ENCODE data around the gene RIMBP2. TPM values are rescaled to one million over a fixed set of nuclear protein-coding genes. Genes with fewer than 3 reads are reported as not detected.
A peak's percentile ranks its signal among the peaks of the same experiment; 100 is the strongest.

Gene RIMBP2
- polyA plus RNA-seq, 4 donors: 11.6 to 17.8 (median 15.1) TPM

- peak in 1 of 4 donors; percentile 43 for DNase-seq (ENCODE audit: low read depth in 4 of 4, low spot score in 3 of 4)
Measured at GRCh38 chr12:130639476-130640424, 76.3 kb downstream of the RIMBP2 start.

GRCh38 chr12:130636370-130636769, 79.7 kb downstream of the RIMBP2 start:
- DNase-seq (ENCODE audit: low read depth in 4 of 4, low spot score in 3 of 4): no peak

GRCh38 chr12:130634866-130635265, 81.2 kb downstream of the RIMBP2 start:
- no peak for DNase-seq (ENCODE audit: low read depth in 4 of 4, low spot score in 3 of 4)

GRCh38 chr12:130633771-130634170, 82.3 kb downstream of the RIMBP2 start:
- peak in 2 of 4 donors; percentile 56 to 67 for DNase-seq (ENCODE audit: low read depth in 4 of 4, low spot score in 3 of 4)

- DNase-seq (ENCODE audit: low read depth in 4 of 4, low spot score in 3 of 4): peak in 1 of 4 donors; percentile 42
Measured at GRCh38 chr12:130632642-130633041, 83.5 kb downstream of the RIMBP2 start.

- no peak for DNase-seq (ENCODE audit: low read depth in 4 of 4, low spot score in 3 of 4)
Measured at GRCh38 chr12:130628304-130628703, 87.8 kb downstream of the RIMBP2 start.

GRCh38 chr12:130627175-130627574, 88.9 kb downstream of the RIMBP2 start:
- no peak for DNase-seq (ENCODE audit: low read depth in 4 of 4, low spot score in 3 of 4)

GRCh38 chr12:130626601-130627000, 89.5 kb downstream of the RIMBP2 start:
- no peak for DNase-seq (ENCODE audit: low read depth in 4 of 4, low spot score in 3 of 4)

- no peak for DNase-seq (ENCODE audit: low read depth in 4 of 4, low spot score in 3 of 4)
Measured at GRCh38 chr12:130625201-130625600, 90.9 kb downstream of the RIMBP2 start.

- no peak for DNase-seq (ENCODE audit: low read depth in 4 of 4, low spot score in 3 of 4)
Measured at GRCh38 chr12:130622803-130623202, 93.3 kb downstream of the RIMBP2 start.

- no peak for DNase-seq (ENCODE audit: low read depth in 4 of 4, low spot score in 3 of 4)
Measured at GRCh38 chr12:130621696-130622298, 94.3 kb downstream of the RIMBP2 start.

- DNase-seq (ENCODE audit: low read depth in 4 of 4, low spot score in 3 of 4): no peak
Measured at GRCh38 chr12:130620756-130621155, 95.3 kb downstream of the RIMBP2 start.

- DNase-seq (ENCODE audit: low read depth in 4 of 4, low spot score in 3 of 4): no peak
Measured at GRCh38 chr12:130620281-130620680, 95.8 kb downstream of the RIMBP2 start.

- no peak for DNase-seq (ENCODE audit: low read depth in 4 of 4, low spot score in 3 of 4)
Measured at GRCh38 chr12:130619385-130620001, 96.6 kb downstream of the RIMBP2 start.

GRCh38 chr12:130617219-130617618, 98.9 kb downstream of the RIMBP2 start:
- DNase-seq (ENCODE audit: low read depth in 4 of 4, low spot score in 3 of 4): no peak

GRCh38 chr12:130615861-130616345, 100.2 kb downstream of the RIMBP2 start:
- no peak for DNase-seq (ENCODE audit: low read depth in 4 of 4, low spot score in 3 of 4)

GRCh38 chr12:130614530-130614905, 101.6 kb downstream of the RIMBP2 start:
- no peak for DNase-seq (ENCODE audit: low read depth in 4 of 4, low spot score in 3 of 4)

GRCh38 chr12:130613831-130614529, 102.1 kb downstream of the RIMBP2 start:
- DNase-seq (ENCODE audit: low read depth in 4 of 4, low spot score in 3 of 4): no peak

- DNase-seq (ENCODE audit: low read depth in 4 of 4, low spot score in 3 of 4): no peak
Measured at GRCh38 chr12:130613131-130613530, 103.0 kb downstream of the RIMBP2 start.

- DNase-seq (ENCODE audit: low read depth in 4 of 4, low spot score in 3 of 4): no peak
Measured at GRCh38 chr12:130611026-130611905, 104.8 kb downstream of the RIMBP2 start.
